Keratinocyte (primary cell): ENCODE data around the gene PLXND1. TPM values are rescaled to one million over a fixed set of nuclear protein-coding genes. Genes with fewer than 3 reads are reported as not detected.

Source experiments
- DNase-seq: peaks from one replicate; pipeline ENCODE4 v3.0.0-alpha.2; 2011; ENCODE audit warnings: low read depth, missing footprints, low spot score
- FAIRE-seq: peaks from 2 replicates; lab custom pipeline; 2011; peaks lifted over from hg19 to GRCh38; lab: Jason Lieb, UNC
- H2AFZ ChIP-seq: 2 replicates; pipeline ENCODE4 v1.6.0; 2012; ENCODE audit warnings: low read length, control low read depth, inconsistent platforms; ENCODE audit not compliant: control insufficient read depth
- H3K27ac ChIP-seq: 2 replicates; pipeline ENCODE4 v1.5.1; 2011; ENCODE audit warnings: low read length; ENCODE audit not compliant: control insufficient read depth, insufficient read depth
- H3K27me3 ChIP-seq: 3 replicates; pipeline ENCODE4 v1.6.0; 2011; ENCODE audit warnings: low read length; ENCODE audit not compliant: control insufficient read depth, insufficient read depth; ENCODE audit errors: extremely low read depth
- H3K36me3 ChIP-seq, 2 experiments: 2 replicates in 1 of 2; 3 replicates in 1 of 2; pipeline ENCODE4 v1.5.1; 2011; ENCODE audit warnings: low read length in 2 of 2, mild to moderate bottlenecking in 1 of 2; ENCODE audit not compliant: control insufficient read depth in 2 of 2, insufficient read depth in 2 of 2; ENCODE audit errors: extremely low read depth in 1 of 2
- H3K4me1 ChIP-seq: 3 replicates; pipeline ENCODE4 v1.5.1; 2011; ENCODE audit warnings: low read length; ENCODE audit not compliant: control insufficient read depth, insufficient read depth; ENCODE audit errors: extremely low read depth
- H3K4me2 ChIP-seq: 3 replicates; pipeline ENCODE4 v1.6.0; 2011; ENCODE audit warnings: low read depth, low read length; ENCODE audit not compliant: control insufficient read depth, insufficient read depth; ENCODE audit errors: extremely low read depth
- H3K4me3 ChIP-seq, 3 experiments: fragments of 200-600 bp in 1 of 3; sonication (generic) in 1 of 3; 2 replicates in 2 of 3; 3 replicates in 1 of 3; pipeline ENCODE4 v1.5.1; 2011 to 2016; ENCODE audit warnings: low read length in 3 of 3, mild to moderate bottlenecking in 3 of 3, control low read depth in 2 of 3, inconsistent platforms in 1 of 3, low read depth in 1 of 3, mixed read lengths in 1 of 3, mixed run types in 1 of 3, moderate library complexity in 1 of 3; ENCODE audit not compliant: control insufficient read depth in 2 of 3, insufficient read depth in 2 of 3; ENCODE audit errors: extremely low read depth in 1 of 3
- H3K79me2 ChIP-seq: 2 replicates; pipeline ENCODE4 v1.6.0; 2012; ENCODE audit warnings: low read length; ENCODE audit not compliant: control insufficient read depth, insufficient read depth
- H3K9ac ChIP-seq: 3 replicates; pipeline ENCODE4 v1.6.0; 2011; ENCODE audit warnings: low read length; ENCODE audit not compliant: control insufficient read depth, insufficient read depth; ENCODE audit errors: extremely low read depth
- H3K9me1 ChIP-seq: 3 replicates; pipeline ENCODE4 v1.6.0; 2011; ENCODE audit warnings: low read length; ENCODE audit not compliant: control insufficient read depth, insufficient read depth; ENCODE audit errors: extremely low read depth
- H3K9me3 ChIP-seq: 2 replicates; pipeline ENCODE4 v1.5.1; 2012; ENCODE audit warnings: low read depth, low read length; ENCODE audit not compliant: control insufficient read depth
- H4K20me1 ChIP-seq: 3 replicates; pipeline ENCODE4 v1.6.0; 2011; ENCODE audit warnings: low read length; ENCODE audit not compliant: control insufficient read depth, insufficient read depth; ENCODE audit errors: extremely low read depth
- CTCF ChIP-seq, 3 experiments: IDR thresholded peaks in 1 of 3; conservative IDR thresholded peaks in 1 of 3; optimal IDR thresholded peaks in 1 of 3; 2 replicates in 2 of 3; 3 replicates in 1 of 3; pipeline versions ENCODE3 to v1.5.1; 2011; ENCODE audit warnings: low read length in 3 of 3, mild to moderate bottlenecking in 3 of 3, moderate library complexity in 2 of 3, control low read depth in 1 of 3, inconsistent platforms in 1 of 3; ENCODE audit not compliant: insufficient read depth in 2 of 3; ENCODE audit errors: extremely low read depth in 1 of 3
- EZH2 ChIP-seq: IDR thresholded peaks from one replicate; pipeline ENCODE4 v1.6.1; 2012; ENCODE audit warnings: inconsistent platforms, mild to moderate bottlenecking, low read length, moderate library complexity
- dilution Hi-C: fragments of 300-500 bp; cut with MboI; formaldehyde crosslinking; loops from one replicate; pipeline ENCODE4 v1.7.0; 2020; ENCODE audit warnings: low sequenced_read_pairs; ENCODE audit not compliant: extremely low pct_ligation_motif_present
- polyA plus RNA-seq, 5 experiments: library from polyadenylated mRNA; depleted of rRNA in 3 of 5; stranded (reverse) in 3 of 5; stranded (forward) in 1 of 5; unstranded in 1 of 5; fragments of >200 nt; gene quantifications; 1 replicate in 1 of 5; 2 replicates in 3 of 5; 3 replicates in 1 of 5; pipeline versions ENCODE4 v1.2.1 to v1.2.3, GENCODE V29; 2011 to 2012; ENCODE audit warnings: missing spikeins in 2 of 5, low read depth in 1 of 5, low replicate concordance in 1 of 5

PLXND1 gene
- polyA plus RNA-seq, 1 donor (not counting 4 experiments of a cell fraction or from before 2014, with no cell fraction given): 0.09 TPM

- Histone ChIP-seq H3K9ac (no peak overlapping the region), H3K27me3 (no peaks in the 10 kb centered on the region), H3K4me1 (no peaks in the 10 kb centered on the region), H4K20me1 (no peaks in the 10 kb centered on the region), H3K4me2 (no peak overlapping the region), H3K9me3 (no peaks in the 10 kb centered on the region), H3K4me3 (no peak overlapping the region), H3K9me1 (no peaks in the 10 kb centered on the region), H3K36me3 (no peaks in the 10 kb centered on the region), H3K79me2 (no peaks in the 10 kb centered on the region), H2AFZ (no peak overlapping the region), H3K27ac (no peak overlapping the region)
- dilution Hi-C loops: no loop called here
- no peak for TF ChIP-seq CTCF (optimal IDR thresholded peaks at IDR 0.05 in 1 of 3, IDR thresholded peaks at IDR 0.05 in 1 of 3, conservative IDR thresholded peaks at IDR 0.05 in 1 of 3; ENCODE audit: extremely low read depth in 1 of 3, insufficient read depth in 2 of 3, low read length in 3 of 3)
- no peak for TF ChIP-seq EZH2
- DNase-seq: no peak
- no peak for FAIRE-seq
These were observed 29.1 kb downstream of the PLXND1 start for GRCh38 chr3:129577366-129577765.

- no peaks in the 10 kb centered on the region for H3K9me1 ChIP-seq
- H3K4me2 ChIP-seq: no peak overlapping the region
- H3K9ac ChIP-seq: no peak overlapping the region
- no peak overlapping the region for H3K27ac ChIP-seq
- no peaks in the 10 kb centered on the region for H3K79me2 ChIP-seq
- FAIRE-seq (no peak), DNase-seq (no peak)
- no peaks in the 10 kb centered on the region for H3K4me1 ChIP-seq
- H3K9me3 ChIP-seq: no peaks in the 10 kb centered on the region
- no peaks in the 10 kb centered on the region for H3K36me3 ChIP-seq
- H4K20me1 ChIP-seq: no peaks in the 10 kb centered on the region
- dilution Hi-C loops: no loop called here
- H3K4me3 ChIP-seq: no peak overlapping the region
- no peaks in the 10 kb centered on the region for H3K27me3 ChIP-seq
- H2AFZ ChIP-seq: no peak overlapping the region
- TF ChIP-seq CTCF (optimal IDR thresholded peaks at IDR 0.05 in 1 of 3, IDR thresholded peaks at IDR 0.05 in 1 of 3, conservative IDR thresholded peaks at IDR 0.05 in 1 of 3; ENCODE audit: extremely low read depth in 1 of 3, insufficient read depth in 2 of 3, low read length in 3 of 3) (no peak), EZH2 (no peak)
These were observed 29.7 kb downstream of the PLXND1 start for GRCh38 chr3:129576514-129577352.
